Astrocyte of the cerebellum (primary cell): ENCODE measurements around the gene TNFAIP8L2.
A peak's percentile ranks its signal among the peaks of the same experiment; 100 is the strongest.
"Not testable (repeated sequence)": the region's sequence is repeated elsewhere in the genome, so short reads cannot be mapped to it uniquely, and the experiment has no call there.

Experiments used
- DNase-seq: peaks from one replicate; pipeline ENCODE4 v3.0.0-alpha.2; 2011; ENCODE audit warnings: low read depth
- H3K4me3 ChIP-seq: 2 replicates; pipeline ENCODE4 v1.5.1; 2011; ENCODE audit warnings: mild to moderate bottlenecking, low read depth, low read length, moderate library complexity
- CTCF ChIP-seq: IDR thresholded peaks from 2 replicates; pipeline ENCODE4 v1.5.1; 2012; ENCODE audit warnings: low read length, low read depth, moderate library complexity, mild to moderate bottlenecking; ENCODE audit errors: missing control alignments
- in situ Hi-C: cut with HindIII; loops from 2 replicates; pipeline ENCODE4 v1.10.0; 2017; ENCODE audit warnings: low sequenced_read_pairs

Gene TNFAIP8L2

DNA sequence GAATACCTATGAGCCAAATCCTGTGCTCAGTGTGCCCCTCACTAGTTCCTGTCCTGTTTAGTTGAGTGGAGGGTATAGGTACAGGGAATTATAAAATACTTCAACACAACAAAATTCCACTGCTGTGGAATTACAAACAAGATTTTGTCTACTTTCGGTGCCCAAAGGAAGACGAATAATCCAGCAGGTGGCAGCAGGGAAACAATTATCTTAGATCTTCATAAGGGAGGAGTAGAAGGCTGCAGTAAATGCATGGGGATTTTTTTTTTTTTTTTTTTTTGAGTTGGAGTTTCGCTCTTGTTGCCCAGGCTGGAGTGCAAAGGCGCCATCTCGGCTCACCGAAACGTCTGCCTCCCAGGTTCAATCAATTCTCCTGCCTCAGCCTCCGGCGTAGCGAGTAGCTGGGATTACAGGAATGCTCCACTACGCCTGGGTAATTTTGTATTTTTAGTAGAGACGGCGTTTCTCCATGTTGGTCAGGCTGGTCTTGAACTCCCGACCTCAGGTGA is 39.9 kb downstream of the TNFAIP8L2 start:
- peak; percentile 64 for TF ChIP-seq CTCF
- H3K4me3 ChIP-seq, result no peak overlapping the region
- peak; percentile 81 for DNase-seq
- in situ Hi-C loops, result no loop called here

GRCh38 chr1:151197863-151198253 is 41.4 kb downstream of the TNFAIP8L2 start:
- no peak for DNase-seq
- H3K4me3 ChIP-seq, result peak overlapping the region; percentile 100
- in situ Hi-C loops, result no loop called here
- TF ChIP-seq CTCF, result no peak

GRCh38 chr1:151198254-151199127 is 42.0 kb downstream of the TNFAIP8L2 start, which contains the start of gene PIP5K1A:
Gene PIP5K1A, plus strand, starts transcription at chr1:151198552. Its CDS starts 445 bp downstream, at chr1:151198997.
- peak; percentile 95 for DNase-seq
- no peak for TF ChIP-seq CTCF
- peak within 1 kb of the TSS; percentile 100 for H3K4me3 ChIP-seq
- in situ Hi-C loops, result no loop called here

- peak; percentile 83 for DNase-seq
- in situ Hi-C loops, result no loop called here
- no peak for TF ChIP-seq CTCF
- peak overlapping the region; percentile 100 for H3K4me3 ChIP-seq
Measured at GRCh38 chr1:151199873-151200581, 43.6 kb downstream of the TNFAIP8L2 start.

DNA sequence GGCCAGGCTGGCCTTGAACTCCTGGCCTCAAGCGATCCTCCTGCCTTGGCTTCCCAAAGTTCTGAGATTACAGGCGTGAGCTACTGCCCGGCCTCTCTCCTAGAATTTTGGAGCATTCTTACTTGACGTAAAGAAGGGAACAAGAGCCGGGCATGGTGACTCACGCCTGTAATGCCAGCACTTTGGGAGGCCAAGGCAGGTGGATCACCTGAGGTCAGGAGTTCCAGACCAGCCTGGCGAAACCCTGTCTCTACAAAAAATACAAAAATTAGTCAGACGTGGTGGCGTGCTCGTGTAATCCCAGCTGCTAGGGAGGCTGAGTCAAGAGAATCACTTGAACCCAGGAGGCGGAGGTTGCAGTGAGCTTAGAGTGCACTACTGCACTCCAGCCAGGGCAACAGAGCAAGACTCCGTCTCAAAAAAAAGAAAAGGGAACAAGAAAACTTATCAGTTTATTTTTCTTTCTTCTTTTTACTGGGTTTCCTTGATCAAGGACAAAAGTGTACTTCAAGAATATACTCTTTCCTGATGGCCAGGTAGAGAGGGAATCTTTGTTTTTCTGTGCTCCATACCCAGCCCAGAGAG is 49.0 kb downstream of the TNFAIP8L2 start:
- in situ Hi-C loops, DNase-seq, H3K4me3 ChIP-seq: not testable (repeated sequence)
